GM20431 (cell line): ENCODE data around the gene CNTN4.

Source experiments
- in situ Hi-C: fragments of 300-500 bp; cut with MseI, MboI; formaldehyde crosslinking; loops from one replicate; pipeline ENCODE4 v1.15.0; 2020; ENCODE audit warnings: low sequenced_read_pairs; ENCODE audit not compliant: unreplicated experiment

Gene CNTN4

DNA sequence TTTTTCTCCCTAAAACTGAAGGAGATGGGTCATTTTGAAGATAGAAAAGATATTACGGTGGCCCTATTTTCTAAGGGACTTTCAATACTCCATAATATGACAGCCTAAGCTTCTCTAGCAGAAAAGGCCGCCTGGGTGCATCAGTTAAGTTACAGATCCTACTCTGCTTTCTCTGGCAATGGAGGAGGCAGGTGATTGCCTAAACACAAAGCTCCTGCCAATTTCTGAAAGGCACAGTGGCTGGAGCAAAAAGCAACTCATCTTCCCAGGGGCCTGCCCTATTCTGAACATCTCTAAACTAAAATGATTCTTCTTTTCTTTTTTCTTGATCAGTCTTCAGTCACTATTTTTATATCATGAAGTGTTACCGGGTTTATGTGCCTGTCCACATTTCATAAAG, 276.7 kb downstream of the CNTN4 start:
- in situ Hi-C loops, result no loop called here

DNA sequence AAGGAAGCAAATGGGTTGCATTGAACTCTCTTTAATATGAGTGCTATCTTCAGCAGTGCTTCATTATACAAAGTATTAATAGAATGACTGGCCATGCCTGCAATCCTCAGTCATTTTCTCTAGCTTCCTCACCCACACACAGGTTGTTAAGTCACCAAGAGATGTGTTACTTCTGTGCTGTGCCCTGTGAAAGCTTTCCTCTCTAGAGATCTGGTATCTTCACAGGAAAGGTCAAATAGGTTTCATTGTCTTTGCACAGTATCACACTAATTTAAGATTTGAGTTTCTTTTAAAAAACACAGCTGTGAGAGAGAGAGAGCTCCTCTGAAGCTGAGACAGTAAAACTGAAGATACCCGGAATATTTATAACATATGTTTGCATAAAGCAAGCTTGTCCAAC, 278.6 kb downstream of the CNTN4 start:
- in situ Hi-C loops, result no loop called here

DNA sequence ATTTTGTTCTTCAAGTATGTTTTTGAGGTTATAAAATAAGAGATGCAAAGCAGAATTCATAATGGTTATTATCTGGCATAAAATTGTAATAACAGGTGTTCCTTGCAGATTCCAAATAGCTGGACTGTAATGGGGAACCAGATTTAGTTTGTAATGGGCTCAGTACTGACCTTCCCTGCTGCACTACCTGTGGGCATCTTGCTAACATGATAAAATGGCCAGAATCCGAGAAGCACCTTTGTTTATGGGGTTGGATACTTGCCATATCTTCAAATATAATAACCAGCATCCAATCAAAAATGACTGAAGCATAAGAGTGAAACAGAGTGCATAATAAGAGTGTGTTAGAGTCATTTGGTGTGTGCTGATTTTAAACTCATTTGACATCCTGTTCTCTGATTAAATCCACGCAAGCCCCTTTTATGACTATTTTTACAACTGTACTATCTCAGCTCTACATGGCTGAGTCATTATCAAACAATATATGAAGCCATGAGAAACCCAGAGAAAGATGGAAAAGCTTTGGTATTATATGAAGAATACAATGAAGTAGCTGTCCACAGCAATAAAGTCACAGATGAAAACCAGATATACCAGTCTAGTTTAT, 292.4 kb downstream of the CNTN4 start:
- in situ Hi-C loops, result no loop called here

DNA sequence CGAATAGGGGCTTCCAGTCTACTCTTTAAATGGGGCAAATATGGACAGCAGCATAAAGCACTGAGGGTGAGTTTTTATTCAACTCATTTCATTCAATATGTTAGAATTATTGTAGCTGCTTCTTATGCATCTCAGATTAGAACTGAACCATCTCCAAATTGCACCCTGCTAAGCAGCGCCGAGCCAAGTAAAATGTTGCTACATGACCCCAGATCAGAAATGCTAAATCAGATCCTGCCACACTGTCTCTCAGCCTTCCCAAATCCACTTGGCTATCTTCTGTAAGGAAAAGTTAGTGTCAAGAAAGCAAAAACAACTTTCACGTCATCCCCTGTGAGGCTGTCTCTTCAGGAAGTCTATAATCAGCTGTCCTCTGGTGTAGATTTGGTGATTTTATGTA, 293.2 kb downstream of the CNTN4 start:
- in situ Hi-C loops, result no loop called here

DNA sequence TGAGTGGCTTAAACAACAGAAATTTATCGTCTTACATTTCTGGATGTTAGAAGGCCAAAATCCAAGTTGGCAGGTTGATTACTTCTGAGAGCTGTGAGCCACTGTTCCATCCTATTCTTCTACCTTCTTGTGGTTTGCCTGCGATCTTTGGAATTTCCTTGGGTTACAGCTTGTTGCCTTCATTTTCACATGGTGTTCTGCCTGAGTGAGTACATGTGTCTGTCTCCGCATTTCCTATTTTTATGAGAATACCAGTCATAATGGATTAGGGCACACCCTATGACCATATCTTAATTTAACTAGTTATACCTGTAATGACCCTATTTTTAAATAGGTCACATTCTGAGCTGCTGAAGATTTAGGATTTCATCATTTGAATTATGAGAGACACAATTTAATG, 294.3 kb downstream of the CNTN4 start:
- in situ Hi-C loops, result no loop called here

DNA sequence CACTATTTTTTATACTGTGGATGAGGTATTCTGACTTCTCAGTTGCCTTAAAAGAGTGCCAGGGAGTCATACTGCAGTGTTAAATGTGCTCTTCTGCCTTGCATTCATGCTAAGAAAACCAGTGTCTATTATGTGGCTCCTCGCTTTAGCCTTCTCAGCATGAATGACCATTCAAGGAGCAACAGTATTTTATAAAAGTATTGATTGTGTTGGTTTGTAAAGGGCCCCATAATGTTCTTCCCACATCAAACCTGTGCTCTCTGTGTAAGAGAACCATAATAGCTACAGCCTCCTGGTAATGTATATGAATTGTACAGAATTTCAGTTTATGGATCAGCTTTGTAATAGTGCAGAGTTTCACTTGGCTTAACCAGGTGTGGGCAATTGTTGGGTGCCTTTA, 316.4 kb downstream of the CNTN4 start:
- in situ Hi-C loops, result no loop called here

DNA sequence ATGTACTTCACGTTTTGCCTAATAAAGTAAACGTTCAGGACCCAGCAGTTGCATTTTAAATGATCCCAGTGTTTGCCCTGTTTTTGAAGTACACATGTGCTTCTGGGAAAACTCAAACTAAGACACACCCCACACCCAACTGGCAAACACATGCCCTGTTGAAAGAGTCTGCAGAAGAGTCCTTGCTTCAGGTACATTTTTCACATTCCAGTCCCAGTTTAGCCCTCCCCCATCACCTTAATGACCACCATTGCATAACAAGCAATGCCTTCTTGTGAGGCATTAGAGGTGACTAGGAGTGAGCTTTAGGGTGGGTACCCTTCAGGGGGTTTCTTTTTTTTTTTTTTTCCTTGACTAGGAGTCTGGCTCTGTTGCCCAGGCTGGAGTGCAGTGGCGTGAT, 322.3 kb downstream of the CNTN4 start:
- in situ Hi-C loops, result no loop called here

DNA sequence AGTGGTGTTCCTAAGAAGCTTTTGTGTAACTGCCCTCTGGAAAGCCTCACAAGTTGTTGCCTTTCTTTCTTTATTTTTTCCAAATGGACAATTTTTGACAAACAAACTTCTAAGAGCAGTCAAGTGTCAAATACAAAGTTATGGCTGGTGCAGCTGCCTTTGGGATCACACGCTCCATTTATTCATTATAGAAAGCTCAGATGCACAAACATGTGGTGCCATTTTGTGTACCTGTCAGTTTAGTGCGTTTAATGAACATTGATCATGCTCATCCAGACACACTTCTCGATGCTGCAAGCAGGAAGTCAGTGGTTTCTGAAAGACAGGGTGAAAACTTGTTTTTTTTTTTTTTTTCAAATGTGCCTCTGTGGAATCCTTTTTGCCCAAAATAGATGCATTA, 324.5 kb downstream of the CNTN4 start:
- in situ Hi-C loops, result no loop called here

DNA sequence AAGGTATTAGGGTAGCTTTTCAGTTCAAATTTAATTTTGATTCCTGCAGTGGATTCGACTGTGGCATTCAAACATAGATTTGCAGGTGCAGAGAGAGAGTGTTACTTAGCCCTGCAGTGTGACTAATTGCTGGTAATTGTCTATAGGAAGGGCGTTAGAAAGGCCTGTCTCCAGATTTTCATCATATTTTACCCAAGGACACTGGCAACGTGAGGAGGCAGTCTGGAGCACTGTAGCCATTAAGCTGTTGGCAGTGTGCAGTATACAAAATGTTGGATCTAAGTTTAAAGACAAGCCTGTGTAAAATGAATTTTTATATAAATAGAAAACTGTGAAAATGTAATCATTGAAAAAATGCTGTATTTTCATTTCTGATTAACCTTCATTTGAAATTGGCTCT, 342.9 kb downstream of the CNTN4 start:
- in situ Hi-C loops, result no loop called here

DNA sequence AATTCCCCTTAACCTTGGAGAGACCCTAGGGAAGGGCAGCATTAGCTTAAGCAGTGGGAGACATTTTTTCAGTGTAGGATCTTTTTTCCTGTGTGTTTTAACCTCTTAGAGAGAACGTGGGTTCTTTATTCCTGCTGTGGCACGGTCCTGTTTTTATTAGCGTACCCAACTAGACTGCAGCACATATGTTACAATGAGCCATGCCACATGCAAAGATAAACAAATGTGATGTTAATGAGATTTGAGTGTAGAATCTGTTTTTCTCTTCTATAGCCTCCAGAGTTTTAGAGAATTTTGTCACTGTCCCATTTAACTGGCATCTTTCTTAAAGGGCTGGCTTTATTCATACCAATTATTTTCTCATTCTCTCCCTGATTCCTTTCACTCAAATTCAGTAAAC, 347.5 kb downstream of the CNTN4 start:
- in situ Hi-C loops, result no loop called here

DNA sequence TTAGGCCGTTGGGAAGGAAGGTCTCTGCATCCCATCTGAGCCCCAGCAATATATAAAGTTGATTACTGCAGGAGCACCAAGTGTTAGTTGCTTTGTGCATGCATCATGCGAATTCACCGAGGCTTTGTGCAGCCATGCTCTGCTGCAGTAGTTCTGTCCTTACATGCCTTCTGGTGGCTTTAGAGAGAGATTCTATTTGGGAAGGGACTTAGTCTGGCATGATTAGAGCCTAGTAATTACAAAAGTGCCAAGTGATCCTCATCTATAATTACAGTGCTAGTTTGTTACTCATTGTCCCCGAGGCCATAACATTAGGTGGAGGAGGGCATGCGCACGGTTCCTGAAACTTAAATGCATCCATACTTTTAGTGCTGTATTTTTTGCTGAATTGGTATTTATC, 353.6 kb downstream of the CNTN4 start:
- in situ Hi-C loops, result no loop called here

DNA sequence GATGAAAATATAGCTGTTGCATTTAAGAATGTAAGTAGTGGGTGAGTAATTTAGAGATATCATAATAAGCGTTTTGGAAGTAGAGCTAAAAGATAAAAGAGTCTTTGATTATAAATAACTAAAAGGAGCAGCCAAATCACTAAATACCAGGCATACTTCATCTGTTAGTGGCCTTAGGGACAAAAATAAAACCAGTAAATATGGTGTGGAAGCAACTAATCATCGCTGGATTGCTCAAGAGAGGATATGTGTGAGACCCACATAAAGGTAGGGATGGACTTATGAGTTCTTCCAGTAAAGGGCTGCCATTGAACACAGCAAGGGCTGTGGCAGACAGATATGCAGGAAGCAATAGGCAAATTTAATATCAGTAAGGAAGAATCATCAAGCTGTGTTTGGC, 356.2 kb downstream of the CNTN4 start:
- in situ Hi-C loops, result no loop called here

DNA sequence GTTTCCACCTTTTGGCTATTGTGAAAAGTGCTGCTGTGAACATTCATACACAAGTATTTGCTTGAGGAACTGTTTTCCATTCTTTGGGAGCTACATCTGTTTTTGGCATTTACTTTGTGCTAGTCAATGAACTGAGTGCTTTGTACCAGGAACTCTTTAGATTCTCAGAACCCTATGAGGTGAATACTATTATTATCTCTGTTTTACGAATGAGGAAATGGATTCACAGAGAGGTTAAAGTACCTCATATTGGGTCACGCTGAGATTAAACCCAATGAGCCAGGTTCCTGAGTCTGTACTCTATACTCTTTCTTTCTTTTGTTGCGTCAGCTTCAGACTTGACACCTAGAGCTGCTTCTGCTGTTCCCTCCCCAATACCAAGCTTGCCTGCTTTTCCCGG, 358.1 kb downstream of the CNTN4 start:
- in situ Hi-C loops, result no loop called here

DNA sequence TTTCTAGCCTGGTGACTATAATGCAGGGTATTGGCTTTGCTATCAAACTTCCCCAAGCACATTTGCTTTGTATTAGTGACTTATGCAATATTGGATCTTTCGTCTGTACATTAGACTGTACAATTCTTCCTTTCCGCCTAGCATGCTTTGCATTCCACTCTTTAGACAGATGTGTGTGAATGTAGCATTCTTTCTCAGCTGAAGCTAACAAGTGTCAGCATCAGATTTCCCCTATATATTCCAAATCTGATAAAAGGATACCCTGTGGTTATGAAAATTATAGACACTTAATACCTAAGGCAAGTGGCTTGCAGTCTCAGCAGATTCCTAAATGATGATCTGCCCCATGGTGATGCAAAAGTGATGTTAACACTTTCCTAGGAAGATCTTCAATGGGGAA, 360.1 kb downstream of the CNTN4 start:
- in situ Hi-C loops, result no loop called here

DNA sequence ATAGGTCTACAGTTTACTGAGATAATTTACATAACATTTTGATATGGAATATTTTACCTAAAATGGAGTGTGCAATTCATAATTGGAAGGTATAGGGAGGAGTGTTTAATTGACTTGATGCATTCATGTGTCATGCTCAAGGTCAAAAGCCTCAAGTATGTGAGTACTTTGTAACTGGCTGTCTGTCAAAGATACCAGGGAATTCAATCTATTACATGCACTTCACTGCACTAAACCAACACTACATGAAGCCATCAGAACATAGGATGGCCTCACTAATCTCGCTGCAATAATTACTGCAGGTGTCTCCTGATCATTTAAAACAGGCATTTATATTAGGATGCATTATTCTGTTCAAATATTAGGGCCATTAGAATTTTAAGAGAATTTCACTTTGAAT, 367.2 kb downstream of the CNTN4 start:
- in situ Hi-C loops, result no loop called here

DNA sequence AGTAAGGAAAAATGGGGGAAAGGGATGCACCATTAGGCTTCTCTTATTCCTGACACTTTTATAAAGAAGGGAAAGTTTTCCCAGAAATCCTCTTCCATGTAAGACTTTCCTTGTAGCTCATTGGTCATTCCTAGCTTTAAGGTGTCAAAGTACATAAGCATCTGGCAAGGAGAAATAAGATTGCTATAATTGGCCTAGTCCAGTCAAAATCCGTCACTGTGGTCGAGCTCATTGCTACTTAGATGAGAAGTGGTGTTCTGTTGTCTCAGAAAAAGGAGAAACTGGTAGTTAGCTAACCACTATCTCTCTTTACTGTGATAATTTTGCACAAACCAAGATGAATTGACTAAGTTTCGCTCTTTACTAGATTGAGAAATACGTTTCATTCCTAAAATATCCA, 370.1 kb downstream of the CNTN4 start:
- in situ Hi-C loops, result no loop called here

DNA sequence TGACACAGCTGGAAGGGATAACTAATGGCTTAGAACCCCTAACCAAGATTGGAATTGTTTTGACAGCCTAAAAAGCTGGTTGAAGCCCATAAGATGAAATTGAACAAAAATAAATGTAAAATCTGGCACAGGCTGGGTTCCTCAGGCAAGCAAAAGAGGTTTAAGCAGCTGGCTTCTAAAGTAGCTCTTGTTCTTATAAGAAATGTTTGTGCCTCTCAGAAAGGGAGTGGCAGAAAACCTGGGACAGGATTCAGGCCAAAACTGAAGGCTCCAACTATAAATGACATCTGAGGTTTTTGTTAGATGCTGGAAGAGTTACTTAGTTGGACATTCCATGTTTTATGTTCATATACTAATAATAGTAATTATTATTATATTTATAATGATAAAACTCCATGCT, 378.3 kb downstream of the CNTN4 start:
- in situ Hi-C loops, result no loop called here

DNA sequence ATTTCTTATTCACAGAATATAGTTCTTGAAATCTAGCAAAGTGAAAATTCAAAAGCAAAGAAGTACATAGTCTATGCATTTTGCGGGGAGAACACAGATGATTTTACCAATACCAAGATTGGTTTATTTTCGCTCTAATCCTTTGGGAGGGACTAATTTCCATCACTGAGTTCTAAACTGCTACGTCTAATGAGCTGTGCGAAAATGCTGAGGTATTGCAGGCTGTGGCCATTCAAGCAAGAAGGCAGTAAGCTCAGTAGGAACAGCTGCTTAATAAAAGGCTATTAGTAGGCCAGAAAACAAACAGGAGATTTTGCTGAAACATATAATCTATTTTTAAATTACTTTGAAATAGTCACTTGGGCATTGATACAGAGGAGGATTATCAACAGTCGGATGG, 379.0 kb downstream of the CNTN4 start:
- in situ Hi-C loops, result no loop called here

DNA sequence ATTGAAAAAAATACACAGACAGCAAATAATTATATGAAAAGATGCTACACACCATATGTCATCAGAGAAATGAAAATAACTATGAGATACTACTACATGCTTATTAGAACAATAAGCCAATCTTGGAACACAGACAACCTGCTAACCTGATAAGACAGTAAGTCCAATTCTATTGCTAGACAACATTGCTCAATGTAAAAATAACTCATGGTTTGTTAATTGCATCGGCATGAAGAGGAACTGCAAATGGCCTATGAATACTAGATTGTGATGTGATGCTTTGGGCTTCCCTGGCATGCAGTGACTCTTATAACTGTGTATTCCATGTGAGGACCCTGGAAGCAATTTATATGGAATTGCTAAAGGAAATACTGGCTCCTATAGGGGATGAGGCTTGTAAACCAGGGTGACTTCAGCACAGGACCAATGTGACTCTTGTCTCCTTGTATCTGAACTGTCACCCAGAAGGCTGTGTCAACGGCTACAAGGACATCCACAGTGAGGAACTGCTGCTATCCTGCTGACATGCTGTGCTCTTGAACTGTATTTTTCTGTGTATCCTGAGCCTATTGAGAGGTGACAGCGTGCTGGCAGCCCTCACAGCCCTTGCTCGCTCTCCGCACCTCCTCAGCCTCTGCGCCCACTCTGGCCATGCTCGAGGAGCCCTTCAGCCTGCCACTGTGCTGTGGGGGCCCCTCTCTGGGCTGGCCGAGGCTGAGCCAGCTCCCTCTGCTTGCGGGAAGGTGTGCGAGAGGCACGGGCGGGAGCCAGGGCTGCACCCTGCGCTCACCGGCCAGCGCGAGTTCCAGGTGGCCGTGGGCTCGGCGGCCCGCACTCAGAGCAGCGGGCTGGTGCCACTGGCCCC, 385.7 kb downstream of the CNTN4 start:
- in situ Hi-C loops, result no loop called here

DNA sequence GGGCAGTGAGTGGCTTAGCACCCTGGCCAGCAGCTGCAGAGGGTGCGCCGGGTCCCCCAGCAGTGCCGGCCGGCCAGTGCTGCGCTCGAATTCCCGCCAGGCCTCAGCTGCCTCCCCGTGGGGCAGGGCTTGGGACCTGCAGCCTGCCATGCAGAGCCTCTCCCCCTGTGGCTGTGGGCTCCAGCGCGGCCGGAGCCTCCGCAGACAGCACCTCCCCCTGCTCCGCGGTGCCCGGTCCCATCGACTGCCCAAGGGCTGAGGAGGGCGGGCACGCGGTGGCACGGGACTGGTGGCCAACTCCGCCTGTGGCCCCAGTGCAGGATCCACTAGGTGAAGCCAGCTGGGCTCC, 386.3 kb downstream of the CNTN4 start:
- in situ Hi-C loops, result no loop called here

DNA sequence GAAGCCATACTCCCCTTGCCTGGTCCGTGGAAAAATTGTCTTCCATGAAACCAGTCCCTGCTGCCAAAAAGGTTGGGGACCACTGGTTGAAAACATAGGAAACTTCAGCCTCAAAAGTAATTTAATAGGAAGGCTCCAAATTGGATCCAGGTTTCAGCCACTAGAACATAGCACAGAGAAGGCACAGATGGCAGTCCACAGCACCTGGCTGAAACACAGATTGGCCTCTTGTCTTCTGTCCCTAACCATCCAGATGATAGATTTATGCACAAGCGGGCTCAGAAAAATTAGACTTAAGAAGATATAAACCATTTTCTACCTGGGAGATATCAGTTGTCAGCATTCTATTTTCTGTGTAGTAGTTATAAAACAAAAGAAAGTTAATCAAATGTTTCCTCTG, 397.1 kb downstream of the CNTN4 start:
- in situ Hi-C loops, result no loop called here

DNA sequence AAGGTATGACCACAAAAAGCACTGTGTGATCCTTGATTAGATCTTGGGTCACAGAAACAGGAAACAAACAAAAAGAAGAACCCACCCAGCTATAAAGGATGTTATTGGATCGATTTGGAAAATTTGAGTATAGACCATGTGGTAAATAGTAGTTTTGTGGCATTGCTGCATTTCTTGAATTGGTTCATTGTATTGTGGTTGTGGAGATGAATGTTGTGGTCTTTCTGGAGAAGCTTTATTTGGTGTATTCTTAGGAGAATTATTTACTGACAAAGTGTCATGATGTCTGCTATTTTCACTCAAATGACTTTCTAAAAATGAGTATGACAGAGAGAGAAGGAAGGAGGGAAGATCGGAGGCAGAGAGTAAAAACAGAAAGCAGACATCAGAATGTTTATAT, 406.2 kb downstream of the CNTN4 start:
- in situ Hi-C loops, result no loop called here
